Stimulated activated CD4-positive, alpha-beta T cell treated with anti-CD3 and anti-CD28 coated beads, Interleukin-12 subunit alpha, Interleukin-12 subunit beta, amount 100 ng/mL, for 48 hours (primary cell): ENCODE results near the gene DNAI1.
"Not testable (repeated sequence)": the region's sequence is repeated elsewhere in the genome, so short reads cannot be mapped to it uniquely, and the experiment has no call there.

Source experiments
- DNase-seq, 3 donors: peaks; one replicate each; pipeline ENCODE4 v3.0.0-alpha.2; 2020; ENCODE audit warnings: low read depth in 2 of 3, low spot score in 1 of 3

DNAI1 gene

DNA sequence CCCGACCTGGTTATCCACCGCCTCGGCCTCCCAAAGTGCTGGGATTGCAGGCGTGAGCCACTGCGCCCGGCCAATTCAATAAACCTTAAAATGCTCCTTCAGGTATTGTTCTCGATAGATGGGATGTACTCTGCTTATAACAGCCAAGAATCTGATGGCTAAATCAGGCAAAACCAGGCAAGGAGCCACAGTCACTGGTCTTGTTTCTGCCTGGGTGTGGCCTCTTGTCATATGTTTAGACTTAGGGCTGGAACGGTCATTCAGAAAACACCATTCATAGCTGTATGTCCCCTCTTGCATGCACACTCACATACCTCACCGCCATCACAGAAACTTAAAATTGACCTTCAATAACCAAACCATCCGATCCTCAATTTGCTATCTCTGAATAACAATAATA is 8.0 kb upstream of the DNAI1 start:
- no peak for DNase-seq

- DNase-seq, result no peak
Measured at GRCh38 chr9:34451135-34451534, 7.5 kb upstream of the DNAI1 start.

GRCh38 chr9:34451545-34451944 is 7.1 kb upstream of the DNAI1 start:
- DNase-seq, result no peak

GRCh38 chr9:34452568-34452967 is 6.0 kb upstream of the DNAI1 start:
- DNase-seq, result no peak

DNA sequence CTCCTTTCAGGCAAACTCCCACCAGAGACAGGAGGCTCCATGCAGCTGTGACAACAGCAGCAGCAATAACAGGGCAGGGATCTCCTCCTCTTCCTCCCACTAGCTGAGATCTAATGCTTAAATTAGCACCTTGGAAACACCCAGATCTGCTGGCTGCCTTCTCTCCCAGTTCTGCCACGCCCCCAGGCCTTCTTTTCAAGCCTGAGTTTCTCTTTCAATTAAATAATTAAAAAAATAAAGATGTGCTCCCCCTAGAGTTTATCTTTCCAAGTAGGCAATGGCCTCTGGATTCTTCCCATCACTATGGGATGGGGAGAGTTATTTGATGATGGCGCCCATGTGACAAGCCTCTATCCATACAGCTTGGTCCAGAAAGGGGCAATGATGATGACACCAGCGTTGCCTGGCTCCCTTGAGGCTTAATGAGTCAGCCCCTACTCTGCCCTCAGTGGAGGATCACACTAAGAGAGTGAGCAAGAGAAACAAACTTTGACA is 4.0 kb upstream of the DNAI1 start:
- DNase-seq, result peak in 1 of 3 donors; percentile 25

- no peak for DNase-seq
Measured at GRCh38 chr9:34456151-34456550, 2.5 kb upstream of the DNAI1 start.

- DNase-seq, result no peak
Measured at GRCh38 chr9:34456746-34457145, 1.9 kb upstream of the DNAI1 start.

DNA sequence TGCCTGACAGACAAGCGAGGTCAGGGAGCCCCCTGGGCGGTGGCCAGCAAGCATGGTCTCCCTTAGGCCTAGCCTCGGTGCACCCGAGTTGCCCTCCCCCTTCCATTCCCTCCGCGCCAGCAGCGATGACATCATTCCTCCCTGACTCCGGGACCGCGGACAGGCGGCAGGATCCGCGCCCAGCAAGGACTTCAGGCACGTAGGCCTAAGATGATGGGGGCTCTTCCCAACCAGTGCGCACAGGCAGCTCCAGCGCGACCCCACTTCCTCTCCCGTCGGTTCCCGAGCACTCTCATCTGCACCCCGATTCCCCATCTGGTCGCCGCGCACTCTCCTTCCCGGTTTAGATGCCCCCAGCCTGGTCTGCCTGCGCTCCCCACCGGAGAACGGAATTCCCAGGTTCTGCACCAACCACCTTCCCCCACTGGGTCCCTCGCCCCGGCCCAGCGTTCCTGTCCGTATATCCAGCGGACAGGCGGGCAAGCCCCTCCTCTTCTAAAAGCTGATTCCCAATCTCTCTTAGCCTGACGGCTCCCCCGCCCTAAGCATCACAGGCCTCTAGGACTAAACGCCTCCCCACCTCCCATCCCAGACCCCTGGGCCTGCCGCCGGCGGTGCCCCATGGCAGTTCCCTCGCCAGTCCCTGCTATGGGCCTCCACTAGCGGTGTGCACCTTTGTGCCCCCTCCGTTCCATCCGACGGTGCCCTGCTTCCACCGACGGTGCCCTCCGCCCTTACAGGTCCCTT is 1.2 kb upstream of the DNAI1 start:
- DNase-seq, result no peak

DNA sequence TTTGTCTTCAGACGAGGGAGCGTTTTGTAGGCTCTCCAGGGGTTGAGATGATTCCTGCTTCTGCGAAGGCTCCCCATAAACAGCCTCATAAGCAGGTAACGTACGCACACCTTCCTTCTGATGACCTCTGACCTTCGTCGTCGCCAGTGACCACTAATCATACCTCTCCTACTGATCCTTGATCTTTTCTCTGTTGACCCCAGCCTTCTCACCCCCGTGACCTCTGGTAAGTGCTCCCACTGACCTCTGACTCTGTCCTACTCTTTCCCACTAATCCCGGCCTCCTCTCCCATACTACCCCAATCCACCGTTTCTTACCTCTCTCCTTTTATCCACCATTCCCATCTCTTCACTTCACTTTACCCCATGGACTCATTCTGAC is 345 bp downstream of the DNAI1 start:
- DNase-seq, result no peak

DNA sequence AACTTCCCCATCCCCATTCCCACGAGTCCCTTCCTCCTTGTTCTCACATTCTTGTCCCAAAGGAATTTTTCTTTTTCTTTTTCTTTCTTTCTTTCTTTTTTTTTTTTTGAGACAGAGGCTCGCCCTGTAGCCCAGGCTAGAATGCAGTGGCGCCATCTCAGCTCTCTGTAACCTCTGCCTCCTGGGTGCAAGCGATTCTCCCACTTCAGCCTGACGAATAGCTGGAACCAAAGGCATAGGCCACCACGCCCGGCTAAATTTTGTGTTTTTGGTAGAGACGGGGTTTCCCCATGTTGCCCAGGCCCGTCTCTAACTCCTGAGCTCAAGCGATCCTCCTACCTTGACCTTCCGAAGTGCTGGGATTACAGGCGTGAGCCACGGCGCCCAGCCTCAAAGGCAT is 751 bp downstream of the DNAI1 start:
- no peak for DNase-seq

DNA sequence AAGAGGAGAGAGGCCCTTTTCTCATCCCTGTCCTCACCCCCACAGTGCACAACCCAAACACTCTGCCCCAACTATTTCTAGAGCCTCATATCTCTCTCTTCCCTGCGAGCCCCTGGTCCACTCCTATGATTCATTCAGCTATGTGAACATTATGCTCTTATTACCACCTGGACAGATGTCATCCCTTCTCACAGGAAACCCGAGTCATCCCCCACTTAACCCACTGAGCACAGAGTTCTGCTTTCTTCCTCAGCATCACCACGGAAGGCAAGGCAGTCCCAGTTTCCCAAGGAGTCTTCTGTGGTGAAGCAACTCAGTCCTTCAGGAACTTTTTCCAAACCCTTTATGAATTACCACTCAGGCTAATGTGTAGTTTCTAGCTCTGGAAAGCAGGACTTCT is 1.3 kb downstream of the DNAI1 start:
- DNase-seq, result no peak

- peak; percentile 60 to 82 (median 67) for DNase-seq
Measured at GRCh38 chr9:34463098-34463900, 4.7 kb downstream of the DNAI1 start.

GRCh38 chr9:34463901-34464232 is 5.3 kb downstream of the DNAI1 start:
- no peak for DNase-seq

GRCh38 chr9:34464571-34464970 is 6.0 kb downstream of the DNAI1 start:
- no peak for DNase-seq

DNA sequence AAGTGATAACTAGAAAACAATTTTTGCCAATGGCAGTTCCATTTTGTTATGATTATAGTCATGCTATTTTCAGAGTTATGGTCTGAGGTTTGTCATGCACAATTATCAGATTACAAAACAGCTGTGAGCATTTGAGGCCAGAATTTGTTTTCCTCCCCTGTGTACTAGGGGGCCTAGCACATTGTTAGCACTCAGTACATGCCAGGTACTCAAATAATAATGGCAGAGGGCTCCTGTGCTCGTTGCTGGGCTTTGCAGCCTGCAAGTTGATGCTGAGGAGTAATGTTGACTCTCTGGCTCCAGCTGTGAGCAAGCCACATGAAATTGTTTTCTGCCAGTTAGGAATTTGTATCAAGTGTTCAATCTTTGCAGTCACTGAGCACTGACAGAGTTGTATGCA is 6.9 kb downstream of the DNAI1 start:
- DNase-seq, result no peak

- DNase-seq, result no peak
Measured at GRCh38 chr9:34475097-34475496, 16.5 kb downstream of the DNAI1 start.

- no peak for DNase-seq
Measured at GRCh38 chr9:34477541-34477940, 18.9 kb downstream of the DNAI1 start.

DNA sequence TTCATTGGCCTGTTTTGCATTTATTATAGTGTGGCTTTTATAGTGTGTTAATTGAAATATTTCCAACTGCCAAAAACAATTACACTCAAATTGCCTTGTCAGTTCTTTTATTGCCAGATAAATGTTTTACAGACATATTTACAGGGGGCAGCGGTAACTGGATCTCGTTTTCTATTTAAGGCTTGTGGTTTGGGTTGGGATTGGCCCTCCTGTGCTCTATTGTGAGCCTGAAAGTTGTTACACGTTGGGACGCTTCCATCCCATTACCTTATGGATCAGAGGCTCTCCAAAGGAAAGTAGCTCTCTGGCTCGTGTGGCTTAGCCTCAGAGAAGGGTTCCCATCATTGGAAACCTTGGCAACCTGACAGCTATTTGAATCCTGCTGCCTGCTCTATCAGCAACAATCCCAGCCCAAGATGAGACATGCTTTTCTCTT is 20.8 kb downstream of the DNAI1 start:
- no peak for DNase-seq

DNA sequence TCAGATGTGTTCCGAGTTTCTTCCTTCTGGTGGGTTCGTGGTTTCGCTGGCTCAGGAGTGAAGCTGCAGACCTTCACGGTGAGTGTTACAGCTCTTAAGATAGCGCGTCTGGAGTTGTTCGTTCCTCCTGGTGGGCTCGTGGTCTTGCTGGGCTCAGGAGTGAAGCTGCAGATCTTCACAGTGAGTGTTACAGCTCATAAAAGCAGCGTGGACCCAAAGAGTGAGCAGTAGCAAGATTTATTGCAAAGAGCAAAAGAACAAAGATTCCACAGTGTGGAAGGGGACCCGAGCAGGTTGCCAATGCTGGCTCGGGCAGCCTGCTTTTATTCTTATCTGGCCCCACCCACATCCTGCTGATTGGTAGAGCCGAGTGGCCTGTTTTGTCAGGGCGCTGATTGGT is 23.0 kb downstream of the DNAI1 start:
- DNase-seq, result not testable (repeated sequence)

DNA sequence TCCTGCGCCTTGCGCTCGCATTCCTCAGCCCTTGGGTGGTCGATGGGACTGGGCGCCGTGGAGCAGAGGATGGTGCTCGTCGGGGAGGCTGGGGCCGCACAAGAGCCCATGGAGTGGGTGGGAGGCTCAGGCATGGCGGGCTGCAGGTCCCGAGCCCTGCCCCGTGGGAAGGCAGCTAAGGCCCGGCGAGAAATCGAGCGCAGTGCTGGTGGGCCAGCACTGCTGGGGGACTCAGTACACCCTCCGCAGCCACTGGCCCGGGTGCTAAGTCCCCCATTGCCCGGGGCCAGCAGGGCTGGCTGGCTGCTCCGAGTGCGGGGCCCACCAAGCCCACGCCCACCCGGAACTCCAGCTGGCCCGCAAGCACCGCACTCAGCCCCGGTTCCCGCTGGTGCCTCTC is 24.1 kb downstream of the DNAI1 start:
- DNase-seq, result not testable (repeated sequence)

- no peak for DNase-seq
Measured at GRCh38 chr9:34484678-34485077, 26.1 kb downstream of the DNAI1 start.

DNA sequence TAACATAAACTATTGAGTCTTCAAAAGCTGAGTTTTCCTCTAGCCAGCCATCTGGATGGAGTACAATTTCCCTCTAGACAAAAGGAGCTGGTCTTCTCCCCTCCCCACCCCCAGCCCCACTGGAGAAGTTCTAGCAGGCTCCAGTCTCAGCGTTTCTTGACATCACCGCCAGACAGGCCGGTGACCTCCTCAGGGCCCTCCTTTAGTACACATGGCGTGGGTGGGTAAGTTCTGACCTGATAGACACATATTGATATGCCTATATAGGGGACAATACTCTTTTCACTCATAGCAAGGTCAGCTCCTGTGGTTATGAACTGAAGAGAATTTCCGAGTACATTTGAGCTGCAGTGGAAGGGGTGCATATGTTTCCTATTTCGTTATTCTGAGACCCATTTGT is 27.2 kb downstream of the DNAI1 start:
- no peak for DNase-seq

GRCh38 chr9:34486572-34486971 is 28.0 kb downstream of the DNAI1 start:
- DNase-seq, result no peak
